Activated naive CD4-positive, alpha-beta T cell treated with anti-CD3 and anti-CD28 coated beads, Interleukin-2, amount 50 U/mL, for 72 hours (primary cell): ENCODE results near the gene BASP1. TPM values are rescaled to one million over a fixed set of nuclear protein-coding genes. Genes with fewer than 3 reads are reported as not detected.
A peak's percentile ranks its signal among the peaks of the same experiment; 100 is the strongest.
"Not testable (repeated sequence)": the region's sequence is repeated elsewhere in the genome, so short reads cannot be mapped to it uniquely, and the experiment has no call there.

ENCODE experiments used
- ATAC-seq, 2 donors: fragments of 150-1000 bp; cut with Tn5 transposase; 2 replicates each; pipeline ENCODE4 v1.10.0; 2021; ENCODE audit warnings: mild to moderate bottlenecking in 2 of 2, moderate library complexity in 2 of 2
- DNase-seq, 2 donors: peaks; one replicate each; pipeline ENCODE4 v3.0.0; 2021 to 2022; ENCODE audit warnings: low spot score in 2 of 2
- H3K27ac Mint-ChIP-seq, 2 donors: one replicate each; pipeline ENCODE4 v1.8.0; 2022; ENCODE audit warnings: mild to moderate bottlenecking in 2 of 2, mixed read lengths in 2 of 2
- H3K36me3 Mint-ChIP-seq, 2 donors: one replicate each; pipeline ENCODE4 v1.8.0; 2022; ENCODE audit warnings: mixed read lengths in 2 of 2
- H3K9me3 Mint-ChIP-seq, 2 donors: one replicate each; pipeline ENCODE4 v1.8.0; 2022; ENCODE audit warnings: mixed read lengths in 2 of 2
- total RNA-seq, 2 donors: library from RNA; stranded (reverse); gene quantifications; one replicate each; pipeline ENCODE4 v1.2.3, GENCODE V29; 2022

The BASP1 gene
- total RNA-seq, 2 donors from 2014 or later, result 0.16 to 0.76 TPM

- ATAC-seq (no peak), DNase-seq (no peak)
- H3K9me3 Mint-ChIP-seq, result no peaks in the 10 kb centered on the region
- no peak overlapping the region for H3K27ac Mint-ChIP-seq
- no peaks in the 10 kb centered on the region for H3K36me3 Mint-ChIP-seq
Observed at GRCh38 chr5:17187786-17188170, 29.7 kb upstream of the BASP1 start.

DNA sequence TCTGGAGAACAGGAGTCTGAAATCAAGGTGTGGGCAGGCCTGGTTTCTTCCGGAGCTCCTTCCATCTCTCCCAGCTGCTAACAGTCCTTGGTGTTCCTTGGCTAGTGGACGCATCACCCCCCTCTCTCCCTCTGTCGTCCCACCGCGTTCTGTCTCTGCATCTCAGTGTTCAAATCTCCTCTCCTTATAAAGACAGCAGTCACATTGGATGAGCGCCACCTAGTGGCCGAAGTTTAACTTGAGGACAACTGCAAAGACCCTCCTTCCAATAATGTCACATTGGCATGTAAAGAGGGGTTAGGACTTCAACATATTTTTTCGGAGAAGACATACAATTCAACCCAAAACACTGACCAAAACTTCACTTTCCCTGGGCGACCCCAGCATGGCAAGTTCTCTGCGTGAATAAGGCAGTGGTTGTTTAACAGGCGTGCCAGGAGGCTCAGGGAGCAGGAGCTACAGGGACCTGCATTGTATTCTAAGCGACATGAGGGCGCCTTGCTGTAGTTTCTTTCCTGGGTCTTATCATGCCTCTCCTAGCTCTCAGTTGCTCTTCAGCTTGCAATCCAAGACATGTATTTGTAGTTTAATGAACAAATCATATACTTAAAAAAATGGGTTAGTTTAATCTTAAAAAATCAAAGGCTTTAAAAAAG, 27.9 kb upstream of the BASP1 start:
- Mint-ChIP-seq H3K9me3 (no peaks in the 10 kb centered on the region), H3K27ac (no peak overlapping the region), H3K36me3 (no peaks in the 10 kb centered on the region)
- ATAC-seq, result peak in 1 of 2 donors; percentile 63
- peak in 1 of 2 donors; percentile 76 for DNase-seq

- Mint-ChIP-seq H3K36me3 (no peaks in the 10 kb centered on the region), H3K27ac (no peak overlapping the region), H3K9me3 (no peaks in the 10 kb centered on the region)
- no peak for ATAC-seq
- DNase-seq, result peak in 1 of 2 donors; percentile 10
Observed at GRCh38 chr5:17190242-17190778, 27.1 kb upstream of the BASP1 start.

- Mint-ChIP-seq H3K36me3 (no peaks in the 10 kb centered on the region), H3K9me3 (no peaks in the 10 kb centered on the region), H3K27ac (no peak overlapping the region)
- no peak for ATAC-seq
- no peak for DNase-seq
Observed at GRCh38 chr5:17190799-17191391, 26.5 kb upstream of the BASP1 start.

DNA sequence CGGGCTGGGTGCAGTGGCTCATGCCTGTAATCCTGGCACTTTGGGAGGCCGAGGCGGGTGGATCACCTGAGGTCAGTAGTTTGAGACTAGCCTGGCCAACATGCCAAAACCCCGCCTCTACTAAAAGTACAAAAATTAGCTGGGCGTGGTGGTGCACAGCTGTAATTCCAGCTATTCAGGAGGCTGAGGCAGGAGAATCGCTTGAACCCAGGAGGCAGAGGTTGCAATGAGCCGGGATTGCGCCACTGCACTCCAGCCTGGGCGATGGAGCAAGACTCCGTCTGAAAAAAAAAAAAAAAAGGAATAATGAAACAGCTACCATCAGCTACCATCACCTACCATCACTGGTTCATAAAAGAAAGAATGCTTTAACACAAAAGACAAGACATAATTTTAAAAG, 25.9 kb upstream of the BASP1 start:
- H3K36me3 Mint-ChIP-seq, H3K27ac Mint-ChIP-seq, ATAC-seq, DNase-seq, H3K9me3 Mint-ChIP-seq: not testable (repeated sequence)

DNA sequence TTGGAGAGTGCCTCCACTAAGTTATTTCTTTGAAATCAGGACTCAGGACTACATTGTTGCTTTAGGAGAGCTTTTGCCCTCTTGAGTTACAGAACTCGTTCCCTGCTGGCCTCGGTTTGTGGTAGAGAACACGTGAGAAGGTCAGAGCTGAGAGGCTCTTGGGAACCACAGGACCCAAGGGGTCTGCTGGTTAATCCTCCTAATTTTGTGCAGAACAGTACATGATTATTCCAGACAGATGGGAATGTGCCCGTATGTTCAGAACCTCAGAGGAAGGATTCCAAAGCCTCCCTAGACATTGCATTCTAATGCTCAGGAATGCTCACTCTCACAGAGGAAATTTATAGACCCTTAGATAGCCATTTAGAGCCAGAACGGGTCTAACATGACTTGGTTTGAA, 25.2 kb upstream of the BASP1 start:
- no peaks in the 10 kb centered on the region for H3K36me3 Mint-ChIP-seq
- ATAC-seq, result no peak

DNA sequence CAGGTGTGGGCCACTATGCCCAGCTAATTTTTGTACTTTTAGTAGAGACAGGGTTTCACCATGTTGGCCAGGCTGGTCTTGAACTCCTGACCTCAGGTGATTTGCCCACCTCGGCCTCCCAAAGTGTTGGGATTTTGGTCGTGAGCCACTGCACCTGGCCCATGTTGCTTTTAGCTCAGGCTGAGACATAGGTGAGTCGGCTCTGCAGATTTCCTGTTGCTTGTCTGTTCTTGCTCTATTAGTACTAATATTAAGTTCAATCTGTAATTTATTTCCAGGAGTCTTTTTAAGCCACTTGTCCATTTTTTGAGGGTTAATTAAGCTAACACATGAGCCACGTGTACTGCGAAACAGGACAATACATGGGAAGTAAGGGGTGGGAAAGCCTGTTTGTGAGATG, 21.4 kb upstream of the BASP1 start:
- no peak overlapping the region for H3K27ac Mint-ChIP-seq
- DNase-seq (no peak), ATAC-seq (no peak)
- H3K36me3 Mint-ChIP-seq, result no peaks in the 10 kb centered on the region
- peaks cover 3 to 5% of the 10 kb centered on the region in 2 donors for H3K9me3 Mint-ChIP-seq

More for the DNA sequence above, 25.2 kb upstream of the BASP1 start:
- no peaks in the 10 kb centered on the region for H3K9me3 Mint-ChIP-seq
- no peak for DNase-seq
- H3K27ac Mint-ChIP-seq, result no peak overlapping the region

DNA sequence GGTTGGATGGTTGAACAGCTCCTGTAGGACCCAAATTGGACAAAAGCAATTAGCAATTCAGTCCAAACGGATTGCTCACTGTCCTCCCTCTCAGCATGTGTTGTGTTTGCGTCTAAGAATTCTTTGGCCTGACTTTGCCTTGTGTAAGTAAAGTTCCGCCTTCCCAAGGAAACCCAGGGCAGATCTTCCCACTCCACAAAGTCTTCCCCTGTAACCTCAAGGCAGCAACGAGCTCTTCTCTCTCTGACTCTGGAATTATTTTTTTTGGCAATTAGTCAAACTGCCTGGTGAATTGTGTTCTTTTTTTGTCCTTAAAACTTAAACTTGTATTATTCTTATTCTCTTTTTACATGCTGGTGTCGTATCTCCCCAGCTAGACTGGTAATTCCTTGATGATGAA, 20.7 kb upstream of the BASP1 start:
- Mint-ChIP-seq H3K27ac (no peak overlapping the region), H3K36me3 (no peaks in the 10 kb centered on the region), H3K9me3 (peaks cover 3 to 5% of the 10 kb centered on the region in 2 donors)
- DNase-seq, result no peak
- ATAC-seq, result no peak

DNA sequence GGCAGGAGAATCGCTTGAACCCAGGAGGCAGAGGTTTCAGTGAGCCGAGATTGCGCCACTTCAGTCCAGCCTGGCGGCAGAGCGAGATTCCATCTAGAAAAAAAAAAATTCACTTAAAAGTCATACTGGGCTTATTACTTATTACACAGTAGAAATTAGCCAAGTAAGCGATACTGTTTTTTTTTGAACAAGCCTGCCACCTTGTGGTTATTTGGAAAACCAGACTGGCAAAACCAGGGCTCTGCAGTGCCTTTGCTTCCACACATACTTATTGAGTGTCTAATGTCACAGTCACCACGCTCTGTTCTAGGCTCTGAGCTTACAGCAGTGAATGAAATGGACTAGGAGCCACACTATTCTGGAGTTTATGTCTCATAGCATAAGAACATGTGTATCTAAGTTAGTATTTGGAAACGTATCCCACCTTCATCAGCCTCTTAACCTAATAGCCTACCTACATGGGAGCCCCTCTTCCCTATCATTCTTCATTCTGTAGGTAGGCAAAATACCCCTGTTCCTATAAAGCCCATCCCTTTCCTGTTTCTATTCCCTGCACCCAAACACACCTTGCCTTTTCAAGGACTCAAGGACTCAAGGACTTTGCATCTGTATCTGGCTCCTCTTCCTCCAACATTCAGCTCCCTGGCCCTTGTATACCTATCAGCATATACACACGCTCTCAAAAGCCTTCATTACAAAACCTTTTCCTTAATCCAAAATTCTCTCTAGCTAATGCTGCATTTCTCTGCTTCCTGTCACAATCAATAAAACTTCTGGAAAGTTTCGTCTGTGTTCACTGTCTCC, 13.9 kb upstream of the BASP1 start:
- ATAC-seq (peak; percentile 37 to 64), DNase-seq (peak in 1 of 2 donors; percentile 18)
- no peaks in the 10 kb centered on the region for H3K36me3 Mint-ChIP-seq
- peaks cover 0 to 1% of the 10 kb centered on the region in 2 donors for H3K9me3 Mint-ChIP-seq
- H3K27ac Mint-ChIP-seq, result no peak overlapping the region

DNA sequence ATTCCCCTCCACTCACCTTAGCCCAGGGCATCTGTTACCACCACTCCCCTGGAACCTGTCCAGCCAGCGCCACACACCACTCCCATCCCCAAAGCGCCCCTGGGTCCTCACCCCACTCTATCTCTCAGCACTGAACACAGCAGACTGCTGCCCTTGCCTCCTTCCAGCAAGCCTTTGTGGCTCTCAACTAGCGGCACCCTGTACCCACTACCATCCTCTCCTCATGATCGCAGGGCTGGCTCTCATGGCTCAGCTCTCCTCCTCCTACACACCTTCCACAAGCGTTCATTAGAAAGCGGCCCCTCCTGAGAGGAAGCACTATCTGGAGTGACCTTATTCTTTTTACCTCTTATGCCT, 13.3 kb upstream of the BASP1 start:
- Mint-ChIP-seq H3K27ac (no peak overlapping the region), H3K36me3 (no peaks in the 10 kb centered on the region), H3K9me3 (peaks cover 0 to 3% of the 10 kb centered on the region in 2 donors)
- DNase-seq (no peak), ATAC-seq (no peak)

GRCh38 chr5:17206021-17206420, 11.4 kb upstream of the BASP1 start:
- H3K36me3 Mint-ChIP-seq, result no peaks in the 10 kb centered on the region
- ATAC-seq (no peak), DNase-seq (no peak)
- no peak overlapping the region for H3K27ac Mint-ChIP-seq
- H3K9me3 Mint-ChIP-seq, result peaks cover 0 to 4% of the 10 kb centered on the region in 2 donors

DNA sequence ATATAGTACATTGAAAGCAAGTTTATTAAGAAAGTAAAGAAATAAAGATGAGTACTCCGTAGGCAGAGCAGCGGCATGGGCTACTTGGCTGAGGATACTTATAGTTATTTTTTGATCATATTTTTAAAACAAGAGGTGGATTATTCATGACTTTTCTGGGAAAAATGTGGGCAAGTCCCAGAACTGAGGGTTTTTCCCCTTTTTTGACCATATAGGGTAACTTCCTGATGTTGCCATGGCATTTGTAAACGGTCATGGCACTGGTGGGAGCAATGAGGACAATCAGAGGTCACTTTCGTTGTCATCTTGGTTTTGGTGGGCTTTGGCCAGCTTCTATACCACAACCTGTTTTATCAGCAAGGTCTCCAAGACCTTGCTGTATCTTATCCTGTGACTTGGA, 5.2 kb upstream of the BASP1 start:
- DNase-seq (no peak), ATAC-seq (no peak)
- peaks cover 0 to 9% of the 10 kb centered on the region in 2 donors for H3K36me3 Mint-ChIP-seq
- H3K9me3 Mint-ChIP-seq, result peaks cover 0 to 4% of the 10 kb centered on the region in 2 donors
- no peak overlapping the region for H3K27ac Mint-ChIP-seq

GRCh38 chr5:17212996-17213395, 4.4 kb upstream of the BASP1 start:
- Mint-ChIP-seq H3K9me3 (peaks cover 0 to 4% of the 10 kb centered on the region in 2 donors), H3K36me3 (peaks cover 0 to 9% of the 10 kb centered on the region in 2 donors)

GRCh38 chr5:17213938-17214337, 3.5 kb upstream of the BASP1 start:
- DNase-seq (no peak), ATAC-seq (no peak)
- peaks cover 0 to 3% of the 10 kb centered on the region in 2 donors for H3K9me3 Mint-ChIP-seq
- H3K27ac Mint-ChIP-seq, result no peak overlapping the region
- H3K36me3 Mint-ChIP-seq, result peaks cover 0 to 9% of the 10 kb centered on the region in 2 donors

More at GRCh38 chr5:17212996-17213395, 4.4 kb upstream of the BASP1 start:
- DNase-seq (no peak), ATAC-seq (no peak)
- H3K27ac Mint-ChIP-seq, result no peak overlapping the region

GRCh38 chr5:17214893-17215292, 2.5 kb upstream of the BASP1 start:
- H3K27ac Mint-ChIP-seq, result no peak overlapping the region

DNA sequence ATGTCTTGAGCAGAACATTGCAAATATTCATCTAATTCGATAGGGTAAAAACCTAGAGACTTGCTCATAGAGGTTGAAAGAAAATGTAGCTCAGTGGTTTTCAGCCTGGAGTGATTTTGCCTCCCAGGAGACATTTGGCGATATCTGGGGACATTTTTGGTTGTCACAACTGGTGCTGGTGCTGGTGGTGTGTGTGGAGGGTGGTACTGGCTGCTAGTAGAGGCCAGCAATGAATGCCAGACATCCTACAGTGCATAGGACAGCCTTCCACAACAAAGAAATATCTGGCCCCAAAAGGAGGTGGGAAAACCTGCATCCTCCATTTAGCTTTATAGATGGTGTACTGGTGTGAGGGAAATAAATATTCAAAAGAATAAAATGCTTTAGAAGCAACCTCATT, 2.1 kb upstream of the BASP1 start:
- ATAC-seq, result no peak
- Mint-ChIP-seq H3K27ac (no peak overlapping the region), H3K36me3 (peaks cover 0 to 16% of the 10 kb centered on the region in 2 donors), H3K9me3 (no peaks in the 10 kb centered on the region)
- DNase-seq, result no peak

More at GRCh38 chr5:17214893-17215292, 2.5 kb upstream of the BASP1 start:
- peaks cover 0 to 16% of the 10 kb centered on the region in 2 donors for H3K36me3 Mint-ChIP-seq
- no peak for ATAC-seq
- no peaks in the 10 kb centered on the region for H3K9me3 Mint-ChIP-seq
- DNase-seq, result no peak
